GM23338 (cell line): Measurements from ENCODE around the gene TMEM255B. TPM values are rescaled to one million over a fixed set of nuclear protein-coding genes. Genes with fewer than 3 reads are reported as not detected.

Source experiments
- ATAC-seq: fragments of 200-7000 bp; cut with Tn5 transposase; 3 replicates; pipeline ENCODE4 v1.9.1; 2020
- DNase-seq: peaks from one replicate; pipeline ENCODE4 v3.0.0-alpha.2; 2015; ENCODE audit warnings: low spot score
- H2AFZ ChIP-seq: fragments of 200-600 bp; sonication (generic); 2 replicates; pipeline ENCODE4 v1.8.0; 2016; ENCODE audit warnings: antibody characterized with exemption, mild to moderate bottlenecking, moderate library complexity
- H3F3A ChIP-seq: fragments of 200-600 bp; sonication (generic); replicated peaks from 2 replicates; pipeline ENCODE4 v1.8.0; 2017; ENCODE audit warnings: antibody characterized with exemption, mixed run types, low read depth
- H3K27ac ChIP-seq: fragments of 200-600 bp; sonication (generic); 2 replicates; pipeline ENCODE4 v1.6.1; 2016; ENCODE audit warnings: low read depth
- H3K27me3 ChIP-seq: fragments of 200-600 bp; sonication (generic); 2 replicates; pipeline ENCODE4 v1.8.0; 2016; ENCODE audit warnings: mild to moderate bottlenecking, mixed run types, moderate library complexity; ENCODE audit not compliant: insufficient read depth
- H3K36me3 ChIP-seq: fragments of 200-600 bp; sonication (generic); 2 replicates; pipeline ENCODE4 v1.8.0; 2016; ENCODE audit warnings: mild to moderate bottlenecking; ENCODE audit not compliant: insufficient read depth
- H3K4me1 ChIP-seq: fragments of 200-600 bp; sonication (generic); 2 replicates; pipeline ENCODE4 v1.8.0; 2016; ENCODE audit warnings: mild to moderate bottlenecking, moderate library complexity; ENCODE audit not compliant: insufficient read depth
- H3K4me2 ChIP-seq: fragments of 200-600 bp; sonication (generic); 2 replicates; pipeline ENCODE4 v1.7.1; 2017; ENCODE audit warnings: mixed run types
- H3K4me3 ChIP-seq: fragments of 200-600 bp; sonication (generic); 2 replicates; pipeline ENCODE4 v1.6.1; 2016; ENCODE audit warnings: mixed run types
- H3K79me2 ChIP-seq: fragments of 200-600 bp; sonication (generic); replicated peaks from 2 replicates; pipeline ENCODE4 v1.8.0; 2017; ENCODE audit warnings: mild to moderate bottlenecking; ENCODE audit not compliant: insufficient read depth
- H3K9me2 ChIP-seq: fragments of 200-600 bp; sonication (generic); 2 replicates; pipeline ENCODE4 v1.8.0; 2017; ENCODE audit not compliant: insufficient read depth
- H4K20me1 ChIP-seq: fragments of 200-600 bp; sonication (generic); replicated peaks from 2 replicates; pipeline ENCODE4 v1.8.0; 2017; ENCODE audit warnings: mild to moderate bottlenecking; ENCODE audit not compliant: insufficient read depth
- H3K27ac Mint-ChIP-seq: 2 replicates; pipeline ENCODE4 v1.8.0; 2020; ENCODE audit warnings: inconsistent platforms, mild to moderate bottlenecking, moderate library complexity, mixed read lengths
- H3K27me3 Mint-ChIP-seq: 3 replicates; pipeline ENCODE4 v1.8.0; 2022; ENCODE audit warnings: low read depth, mild to moderate bottlenecking, moderate library complexity, mixed read lengths, inconsistent platforms; ENCODE audit not compliant: insufficient read depth, poor library complexity
- H3K36me3 Mint-ChIP-seq: 3 replicates; pipeline ENCODE4 v1.8.0; 2021; ENCODE audit warnings: low read depth, mild to moderate bottlenecking, inconsistent platforms, moderate library complexity, mixed read lengths
- H3K4me1 Mint-ChIP-seq: 3 replicates; pipeline ENCODE4 v1.8.0; 2020; ENCODE audit warnings: mild to moderate bottlenecking, inconsistent platforms, mixed read lengths
- H3K4me3 Mint-ChIP-seq: 3 replicates; pipeline ENCODE4 v1.8.0; 2021; ENCODE audit warnings: moderate library complexity, mild to moderate bottlenecking, inconsistent platforms, mixed read lengths
- H3K9me3 Mint-ChIP-seq: 3 replicates; pipeline ENCODE4 v1.8.0; 2020; ENCODE audit warnings: moderate library complexity, mild to moderate bottlenecking, inconsistent platforms, mixed read lengths
- CREB1 ChIP-seq: fragments of 250-450 bp; sonication (Bioruptor Pico); IDR thresholded peaks from 2 replicates; pipeline ENCODE4 v1.5.0; 2020; ENCODE audit warnings: low read depth, mild to moderate bottlenecking, moderate library complexity
- CTCF ChIP-seq, 2 experiments: fragments of 200-600 bp in 1 of 2; sonication (generic) in 1 of 2; conservative IDR thresholded peaks; 2 replicates each; pipeline versions ENCODE4 v1.5.1 to v1.6.1; 2016 to 2017; ENCODE audit warnings: antibody characterized with exemption in 2 of 2, low read depth in 2 of 2, mild to moderate bottlenecking in 2 of 2, moderate library complexity in 1 of 2
- EZH2 ChIP-seq: fragments of 200-600 bp; sonication (generic); IDR thresholded peaks from one replicate; pipeline ENCODE4 v1.8.0; 2017; ENCODE audit warnings: antibody characterized with exemption, mild to moderate bottlenecking, low read depth; ENCODE audit not compliant: unreplicated experiment
- EZH2phosphoT487 ChIP-seq: fragments of 200-600 bp; sonication (generic); IDR thresholded peaks from one replicate; pipeline ENCODE4 v1.8.1; 2018; ENCODE audit warnings: antibody characterized with exemption; ENCODE audit not compliant: unreplicated experiment
- JUNB ChIP-seq: IDR thresholded peaks from one replicate; pipeline ENCODE4 v1.6.1; 2016; ENCODE audit warnings: antibody characterized with exemption; ENCODE audit not compliant: unreplicated experiment
- NANOG ChIP-seq: IDR thresholded peaks from 2 replicates; pipeline ENCODE4 v1.6.1; 2016; ENCODE audit warnings: antibody characterized with exemption, borderline replicate concordance
- POLR2AphosphoS5 ChIP-seq: IDR thresholded peaks from 2 replicates; pipeline ENCODE4 v1.6.1; 2016; ENCODE audit warnings: antibody characterized with exemption, low read depth
- STAT1 ChIP-seq: IDR thresholded peaks from one replicate; pipeline ENCODE4 v1.6.1; 2016; ENCODE audit warnings: antibody characterized with exemption; ENCODE audit not compliant: unreplicated experiment
- ZNF114 ChIP-seq: fragments of 250-450 bp; sonication (Bioruptor Pico); IDR thresholded peaks from 2 replicates; pipeline ENCODE4 v1.5.0; 2020; ENCODE audit warnings: mild to moderate bottlenecking, moderate library complexity
- ZNF331 ChIP-seq: fragments of 250-450 bp; sonication (Bioruptor Pico); IDR thresholded peaks from 2 replicates; pipeline ENCODE4 v1.5.0; 2020; ENCODE audit warnings: low read depth, mild to moderate bottlenecking, moderate library complexity
- ZNF462 ChIP-seq: fragments of 250-450 bp; sonication (Bioruptor Pico); IDR thresholded peaks from 2 replicates; pipeline ENCODE4 v1.5.0; 2020; ENCODE audit warnings: mild to moderate bottlenecking, moderate library complexity
- polyA plus RNA-seq: library from polyadenylated mRNA; unstranded; fragments of >200 nt; fragmentation: Nextera tagmentation; extraction: Ambion mirVana; gene quantifications from 2 replicates; pipeline ENCODE4 v1.2.1, GENCODE V29; 2016
- total RNA-seq: library from RNA; depleted of rRNA; stranded (reverse); fragments of >200 nt; shearing (Covaris generic); gene quantifications from 2 replicates; pipeline ENCODE4 v1.2.3, GENCODE V29; 2014
- TF ChIP-seq, protein P1 (sequence below): IDR thresholded peaks from 2 replicates; pipeline ENCODE4 v1.6.1; 2016; ENCODE audit warnings: antibody characterized with exemption
- TF ChIP-seq, protein P2 (sequence below): IDR thresholded peaks from one replicate; pipeline ENCODE4 v1.6.1; 2018; ENCODE audit warnings: antibody characterized with exemption; ENCODE audit not compliant: unreplicated experiment

Gene TMEM255B
- total and polyA plus RNA-seq, 2 experiments from 2014 or later = 0.69 to 4.4 TPM

GRCh38 chr13:113796211-113796963, 37.4 kb downstream of the TMEM255B start:
- H3F3A ChIP-seq = no peaks in the 10 kb centered on the region
- no peaks in the 10 kb centered on the region for H3K4me1 ChIP-seq
- ATAC-seq (no peak), DNase-seq (no peak)
- H4K20me1 ChIP-seq = no peaks in the 10 kb centered on the region
- H3K27me3 ChIP-seq = no peaks in the 10 kb centered on the region
- H2AFZ ChIP-seq = no peak overlapping the region
- no peaks in the 10 kb centered on the region for H3K36me3 Mint-ChIP-seq
- H3K9me3 Mint-ChIP-seq = no peaks in the 10 kb centered on the region
- H3K4me2 ChIP-seq = no peak overlapping the region
- no peak overlapping the region for H3K27ac Mint-ChIP-seq
- H3K4me3 Mint-ChIP-seq = no peak overlapping the region
- H3K36me3 ChIP-seq = no peaks in the 10 kb centered on the region
- H3K27ac ChIP-seq = no peak overlapping the region
- no peaks in the 10 kb centered on the region for H3K4me1 Mint-ChIP-seq
- H3K4me3 ChIP-seq = no peak overlapping the region
- H3K27me3 Mint-ChIP-seq = peaks cover 3% of the 10 kb centered on the region
- no peaks in the 10 kb centered on the region for H3K79me2 ChIP-seq
- no peak for TF ChIP-seq JUNB
- TF ChIP-seq, protein P1, sequence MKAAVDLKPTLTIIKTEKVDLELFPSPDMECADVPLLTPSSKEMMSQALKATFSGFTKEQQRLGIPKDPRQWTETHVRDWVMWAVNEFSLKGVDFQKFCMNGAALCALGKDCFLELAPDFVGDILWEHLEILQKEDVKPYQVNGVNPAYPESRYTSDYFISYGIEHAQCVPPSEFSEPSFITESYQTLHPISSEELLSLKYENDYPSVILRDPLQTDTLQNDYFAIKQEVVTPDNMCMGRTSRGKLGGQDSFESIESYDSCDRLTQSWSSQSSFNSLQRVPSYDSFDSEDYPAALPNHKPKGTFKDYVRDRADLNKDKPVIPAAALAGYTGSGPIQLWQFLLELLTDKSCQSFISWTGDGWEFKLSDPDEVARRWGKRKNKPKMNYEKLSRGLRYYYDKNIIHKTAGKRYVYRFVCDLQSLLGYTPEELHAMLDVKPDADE = no peak
- TF ChIP-seq, protein P2, sequence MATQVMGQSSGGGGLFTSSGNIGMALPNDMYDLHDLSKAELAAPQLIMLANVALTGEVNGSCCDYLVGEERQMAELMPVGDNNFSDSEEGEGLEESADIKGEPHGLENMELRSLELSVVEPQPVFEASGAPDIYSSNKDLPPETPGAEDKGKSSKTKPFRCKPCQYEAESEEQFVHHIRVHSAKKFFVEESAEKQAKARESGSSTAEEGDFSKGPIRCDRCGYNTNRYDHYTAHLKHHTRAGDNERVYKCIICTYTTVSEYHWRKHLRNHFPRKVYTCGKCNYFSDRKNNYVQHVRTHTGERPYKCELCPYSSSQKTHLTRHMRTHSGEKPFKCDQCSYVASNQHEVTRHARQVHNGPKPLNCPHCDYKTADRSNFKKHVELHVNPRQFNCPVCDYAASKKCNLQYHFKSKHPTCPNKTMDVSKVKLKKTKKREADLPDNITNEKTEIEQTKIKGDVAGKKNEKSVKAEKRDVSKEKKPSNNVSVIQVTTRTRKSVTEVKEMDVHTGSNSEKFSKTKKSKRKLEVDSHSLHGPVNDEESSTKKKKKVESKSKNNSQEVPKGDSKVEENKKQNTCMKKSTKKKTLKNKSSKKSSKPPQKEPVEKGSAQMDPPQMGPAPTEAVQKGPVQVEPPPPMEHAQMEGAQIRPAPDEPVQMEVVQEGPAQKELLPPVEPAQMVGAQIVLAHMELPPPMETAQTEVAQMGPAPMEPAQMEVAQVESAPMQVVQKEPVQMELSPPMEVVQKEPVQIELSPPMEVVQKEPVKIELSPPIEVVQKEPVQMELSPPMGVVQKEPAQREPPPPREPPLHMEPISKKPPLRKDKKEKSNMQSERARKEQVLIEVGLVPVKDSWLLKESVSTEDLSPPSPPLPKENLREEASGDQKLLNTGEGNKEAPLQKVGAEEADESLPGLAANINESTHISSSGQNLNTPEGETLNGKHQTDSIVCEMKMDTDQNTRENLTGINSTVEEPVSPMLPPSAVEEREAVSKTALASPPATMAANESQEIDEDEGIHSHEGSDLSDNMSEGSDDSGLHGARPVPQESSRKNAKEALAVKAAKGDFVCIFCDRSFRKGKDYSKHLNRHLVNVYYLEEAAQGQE = no peak
- TF ChIP-seq POLR2AphosphoS5 = no peak
- no peak for TF ChIP-seq EZH2phosphoT487
- TF ChIP-seq CTCF (conservative IDR thresholded peaks at IDR 0.05; ENCODE audit: low read depth in 2 of 2) = no peak
- TF ChIP-seq EZH2 = no peak
- TF ChIP-seq CREB1 = no peak
- TF ChIP-seq NANOG = no peak
- no peak for TF ChIP-seq ZNF114
- no peak for TF ChIP-seq ZNF462 (CRISPR knock-in tag)
- no peak for TF ChIP-seq ZNF331
- TF ChIP-seq STAT1 = no peak
- no peaks in the 10 kb centered on the region for H3K9me2 ChIP-seq
